HL-60 (cell line): Measurements from ENCODE around the gene CTXN3.

Experiments
- DNase-seq, 2 experiments: peaks; one replicate each; pipeline ENCODE4 v3.0.0-alpha.2; 2010 to 2020; ENCODE audit warnings: low read depth in 1 of 2, low spot score in 1 of 2
- H3K27ac ChIP-seq: fragments of 250-450 bp; sonication (Bioruptor Pico); replicated peaks from 2 replicates; pipeline ENCODE4 v1.5.1; 2020; ENCODE audit warnings: mild to moderate bottlenecking, moderate library complexity
- H3K27me3 ChIP-seq: fragments of 250-450 bp; sonication (Bioruptor Pico); 2 replicates; pipeline ENCODE4 v1.5.1; 2021; ENCODE audit warnings: mild to moderate bottlenecking, moderate library complexity; ENCODE audit not compliant: insufficient read depth, poor library complexity, severe bottlenecking
- H3K4me3 ChIP-seq: replicated peaks from 2 replicates; pipeline ENCODE4 v1.5.1; 2011; ENCODE audit warnings: mild to moderate bottlenecking, control low read depth, low read length; ENCODE audit not compliant: insufficient read depth
- CTCF ChIP-seq: IDR thresholded peaks from one replicate; pipeline ENCODE4 v1.5.1; 2011; ENCODE audit warnings: low read length, control low read depth, inconsistent platforms; ENCODE audit not compliant: insufficient read depth
- GABPA ChIP-seq: IDR thresholded peaks from 2 replicates; pipeline ENCODE4 v1.6.1; 2012; ENCODE audit warnings: low read depth
- POLR2AphosphoS5 ChIP-seq: IDR thresholded peaks from 2 replicates; pipeline ENCODE4 v1.6.1; 2012; ENCODE audit warnings: low read depth
- REST ChIP-seq: IDR thresholded peaks from 2 replicates; pipeline ENCODE4 v1.6.1; 2012; ENCODE audit warnings: low read depth; ENCODE audit not compliant: insufficient replicate concordance
- SPI1 ChIP-seq: IDR thresholded peaks from 2 replicates; pipeline ENCODE4 v1.6.1; 2012; ENCODE audit warnings: low read depth, mild to moderate bottlenecking, borderline replicate concordance

Gene CTXN3

GRCh38 chr5:127601111-127601510, 47.8 kb upstream of the CTXN3 start:
- DNase-seq: no peak
- H3K27me3 ChIP-seq: no peaks in the 10 kb centered on the region
- TF ChIP-seq SPI1 (no peak), POLR2AphosphoS5 (no peak), REST (no peak), GABPA (no peak), CTCF (no peak)

GRCh38 chr5:127601601-127602000, 47.3 kb upstream of the CTXN3 start:
- no peak for DNase-seq
- no peak for TF ChIP-seq SPI1
- no peak for TF ChIP-seq GABPA
- no peak for TF ChIP-seq REST
- TF ChIP-seq CTCF: no peak
- no peak for TF ChIP-seq POLR2AphosphoS5
- H3K27ac ChIP-seq: no peak overlapping the region
- H3K27me3 ChIP-seq: no peaks in the 10 kb centered on the region
- no peak overlapping the region for H3K4me3 ChIP-seq

More at GRCh38 chr5:127601111-127601510, 47.8 kb upstream of the CTXN3 start:
- Histone ChIP-seq H3K27ac (no peak overlapping the region), H3K4me3 (no peak overlapping the region)

- no peak for TF ChIP-seq SPI1
- no peak for TF ChIP-seq GABPA
- no peak for TF ChIP-seq CTCF
- TF ChIP-seq POLR2AphosphoS5: no peak
- no peak for TF ChIP-seq REST
- Histone ChIP-seq H3K4me3 (no peak overlapping the region), H3K27me3 (no peaks in the 10 kb centered on the region), H3K27ac (no peak overlapping the region)
- DNase-seq: no peak
These were observed 46.4 kb upstream of the CTXN3 start for GRCh38 chr5:127602481-127602880.
